Hematopoietic multipotent progenitor cell treated with erythropoietin and hydrocortisone succinate and interleukin-3 and kit ligand, for 15 days (in vitro differentiated cells): ENCODE data around the gene TSPAN14.

ENCODE experiments used
- DNase-seq: peaks from one replicate; pipeline ENCODE4 v3.0.0-alpha.2; 2015; ENCODE audit warnings: low spot score

The TSPAN14 gene

GRCh38 chr10:80504897-80505465, 50.9 kb downstream of the TSPAN14 start:
- no peak for DNase-seq

GRCh38 chr10:80506189-80506575, 52.1 kb downstream of the TSPAN14 start:
- DNase-seq, result no peak

- DNase-seq, result no peak
These were observed 52.9 kb downstream of the TSPAN14 start for GRCh38 chr10:80506836-80507487.

GRCh38 chr10:80509108-80509402, 54.9 kb downstream of the TSPAN14 start:
- no peak for DNase-seq

- DNase-seq, result no peak
These were observed 55.5 kb downstream of the TSPAN14 start for GRCh38 chr10:80509403-80510161.

- DNase-seq, result no peak
These were observed 58.0 kb downstream of the TSPAN14 start for GRCh38 chr10:80512031-80512526.

- no peak for DNase-seq
These were observed 59.0 kb downstream of the TSPAN14 start for GRCh38 chr10:80513106-80513505.

- DNase-seq, result no peak
These were observed 61.4 kb downstream of the TSPAN14 start for GRCh38 chr10:80515511-80515910.

- DNase-seq, result no peak
These were observed 61.8 kb downstream of the TSPAN14 start for GRCh38 chr10:80515941-80516340.

- DNase-seq, result no peak
These were observed 62.5 kb downstream of the TSPAN14 start for GRCh38 chr10:80516506-80517075.

GRCh38 chr10:80517416-80518142, 63.5 kb downstream of the TSPAN14 start:
- no peak for DNase-seq

GRCh38 chr10:80518143-80518806, 64.2 kb downstream of the TSPAN14 start:
- no peak for DNase-seq

GRCh38 chr10:80518807-80519360, 64.8 kb downstream of the TSPAN14 start:
- no peak for DNase-seq

- no peak for DNase-seq
These were observed 66.0 kb downstream of the TSPAN14 start for GRCh38 chr10:80519936-80520650.

- DNase-seq, result no peak
These were observed 66.8 kb downstream of the TSPAN14 start for GRCh38 chr10:80520661-80521470.

- no peak for DNase-seq
These were observed 68.8 kb downstream of the TSPAN14 start for GRCh38 chr10:80522756-80523363.

- no peak for DNase-seq
These were observed 69.7 kb downstream of the TSPAN14 start for GRCh38 chr10:80523773-80524172.

- DNase-seq, result no peak
These were observed 70.2 kb downstream of the TSPAN14 start for GRCh38 chr10:80524190-80524909.

- DNase-seq, result no peak
These were observed 72.1 kb downstream of the TSPAN14 start for GRCh38 chr10:80526218-80526617.
